SK-MEL-5 (cell line): ENCODE results near the gene MRPS25. TPM values are rescaled to one million over a fixed set of nuclear protein-coding genes. Genes with fewer than 3 reads are reported as not detected.
"Not testable (repeated sequence)": the region's sequence is repeated elsewhere in the genome, so short reads cannot be mapped to it uniquely, and the experiment has no call there.

ENCODE experiments used
- DNase-seq: peaks from one replicate; pipeline ENCODE4 v3.0.0-alpha.2; 2016; ENCODE audit warnings: low read depth, low spot score
- in situ Hi-C: cut with HindIII; loops from 2 replicates; pipeline ENCODE4 v1.10.0; 2016; ENCODE audit warnings: low sequenced_read_pairs, high pct_unique_total_duplicates, low pct_unique_long_range_greater_than_20kb
- total RNA-seq: library from RNA; depleted of rRNA; stranded (reverse); fragments of >200 nt; shearing (Covaris generic); gene quantifications from 2 replicates; pipeline ENCODE4 v1.2.3, GENCODE V29; 2014; rRNA removed

MRPS25 gene
- total RNA-seq, 1 experiment from 2014 or later: 95.0 TPM

GRCh38 chr3:15015456-15015855, 49.7 kb downstream of the MRPS25 start:
- in situ Hi-C loops: no loop called here
- no peak for DNase-seq

- DNase-seq: no peak
- in situ Hi-C loops: no loop called here
Observed at GRCh38 chr3:15014606-15015328, 50.3 kb downstream of the MRPS25 start.

- no peak for DNase-seq
- in situ Hi-C loops: no loop called here
Observed at GRCh38 chr3:15011174-15011573, 53.9 kb downstream of the MRPS25 start.

GRCh38 chr3:15010664-15011063, 54.5 kb downstream of the MRPS25 start:
- no peak for DNase-seq
- in situ Hi-C loops: no loop called here

- DNase-seq: no peak
Observed at GRCh38 chr3:15009167-15009566, 55.9 kb downstream of the MRPS25 start.

GRCh38 chr3:15007681-15008141, 57.4 kb downstream of the MRPS25 start:
- no peak for DNase-seq
- in situ Hi-C loops: no loop called here

More at GRCh38 chr3:15009167-15009566, 55.9 kb downstream of the MRPS25 start:
- in situ Hi-C loops: no loop called here

GRCh38 chr3:14999182-14999581, 65.9 kb downstream of the MRPS25 start:
- DNase-seq, in situ Hi-C loops: not testable (repeated sequence)

Other genes with a start within 250 kb of the MRPS25 start
- not detected in 2 replicates for gene FGD5, start 246.4 kb downstream of the MRPS25 start, total RNA-seq
- 20.7 and 22.0 TPM in 2 replicates for gene NR2C2, start 117.7 kb downstream of the MRPS25 start, total RNA-seq
- gene RBSN, start 33.8 kb upstream of the MRPS25 start, total RNA-seq: 21.2 and 22.1 TPM in 2 replicates
- 36.0 and 45.5 TPM in 2 replicates for gene CAPN7, start 140.9 kb upstream of the MRPS25 start, total RNA-seq